ENCODE measurements around the gene TBCC.
"Not testable (repeated sequence)": the region's sequence is repeated elsewhere in the genome, so short reads cannot be mapped to it uniquely, and the experiment has no call there.

TBCC gene

GRCh38 chr6:42727087-42727611 is 18.8 kb downstream of the TBCC start:
- no peak for DNase-seq

- DNase-seq, result peak; percentile 63
These were observed 19.3 kb downstream of the TBCC start for GRCh38 chr6:42726485-42727086.

- DNase-seq, result no peak
These were observed 19.9 kb downstream of the TBCC start for GRCh38 chr6:42726026-42726425.

GRCh38 chr6:42724825-42725224 is 21.1 kb downstream of the TBCC start:
- DNase-seq, result no peak

GRCh38 chr6:42722497-42722896 is 23.4 kb downstream of the TBCC start, which contains the start of gene PRPH2:
TSS of gene PRPH2 (minus strand) at chr6:42722597. CDS start at chr6:42722334, 263 bp downstream.
- no peak for DNase-seq

GRCh38 chr6:42720739-42721138 is 25.2 kb downstream of the TBCC start:
- no peak for DNase-seq

GRCh38 chr6:42715871-42716270 is 30.0 kb downstream of the TBCC start:
- no peak for DNase-seq

GRCh38 chr6:42714098-42714761 is 31.7 kb downstream of the TBCC start:
- DNase-seq, result no peak

GRCh38 chr6:42711930-42712329 is 34.0 kb downstream of the TBCC start:
- DNase-seq, result no peak

- no peak for DNase-seq
These were observed 35.6 kb downstream of the TBCC start for GRCh38 chr6:42710316-42710715.

GRCh38 chr6:42709871-42710270 is 36.0 kb downstream of the TBCC start:
- DNase-seq, result no peak

GRCh38 chr6:42708096-42708495 is 37.8 kb downstream of the TBCC start:
- DNase-seq, result no peak

GRCh38 chr6:42707595-42707994 is 38.3 kb downstream of the TBCC start:
- no peak for DNase-seq

- DNase-seq, result no peak
These were observed 40.9 kb downstream of the TBCC start for GRCh38 chr6:42704937-42705374.

GRCh38 chr6:42704251-42704936 is 41.5 kb downstream of the TBCC start:
- DNase-seq, result peak; percentile 73

GRCh38 chr6:42702786-42703185 is 43.1 kb downstream of the TBCC start:
- DNase-seq, result not testable (repeated sequence)

GRCh38 chr6:42702200-42702599 is 43.7 kb downstream of the TBCC start:
- no peak for DNase-seq

GRCh38 chr6:42698217-42698616 is 47.7 kb downstream of the TBCC start:
- DNase-seq, result no peak

- DNase-seq, result no peak
These were observed 48.6 kb downstream of the TBCC start for GRCh38 chr6:42697268-42697655.

GRCh38 chr6:42696526-42697267 is 49.2 kb downstream of the TBCC start:
- no peak for DNase-seq

GRCh38 chr6:42694586-42694985 is 51.3 kb downstream of the TBCC start:
- DNase-seq, result no peak

All from NCI-H2029 treated with DMSO at 0.1 percent for 48 hours (cell line).